ENCODE measurements around the gene FNDC3A. TPM values are rescaled to one million over a fixed set of nuclear protein-coding genes. Genes with fewer than 3 reads are reported as not detected.

FNDC3A gene
- total RNA-seq, 1 donor = 122 TPM

DNA sequence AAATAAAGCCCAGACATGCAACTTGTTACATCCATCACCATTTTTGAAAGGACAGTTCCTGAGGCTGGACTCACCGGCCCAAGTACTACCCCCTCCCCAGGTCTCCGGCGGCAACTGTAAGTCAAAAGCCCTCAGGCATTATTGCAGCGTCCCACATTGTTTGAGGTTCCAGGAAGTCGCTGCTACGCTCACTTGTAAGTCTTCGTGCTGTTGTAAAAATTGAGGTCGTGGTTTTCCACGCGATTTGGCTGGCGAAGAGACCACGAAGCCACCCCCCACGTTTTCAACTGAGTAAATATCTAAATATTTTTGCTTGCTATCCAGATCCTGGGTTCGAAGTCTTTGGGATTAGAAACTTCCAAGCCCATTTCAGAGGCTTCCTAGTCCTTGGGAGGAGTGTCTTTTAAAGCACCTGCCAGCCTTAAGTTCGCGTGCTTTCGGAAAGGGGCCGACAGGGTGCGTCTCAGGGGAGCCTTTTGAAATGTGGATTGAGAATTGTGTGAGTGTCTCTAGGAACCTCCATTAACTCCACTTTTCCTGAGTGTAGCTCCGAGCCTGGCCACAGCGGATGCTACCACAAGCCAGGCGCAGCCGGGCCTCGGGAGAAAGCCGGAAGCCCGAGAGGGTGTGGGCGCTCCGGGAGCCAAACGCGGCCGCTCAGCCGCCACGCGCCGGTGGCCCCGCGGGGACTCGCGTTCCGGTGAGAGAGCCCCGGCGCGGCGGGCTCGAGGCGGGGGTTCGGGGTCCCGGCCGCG is 434 bp upstream of the FNDC3A start:
- TF ChIP-seq, protein P1, sequence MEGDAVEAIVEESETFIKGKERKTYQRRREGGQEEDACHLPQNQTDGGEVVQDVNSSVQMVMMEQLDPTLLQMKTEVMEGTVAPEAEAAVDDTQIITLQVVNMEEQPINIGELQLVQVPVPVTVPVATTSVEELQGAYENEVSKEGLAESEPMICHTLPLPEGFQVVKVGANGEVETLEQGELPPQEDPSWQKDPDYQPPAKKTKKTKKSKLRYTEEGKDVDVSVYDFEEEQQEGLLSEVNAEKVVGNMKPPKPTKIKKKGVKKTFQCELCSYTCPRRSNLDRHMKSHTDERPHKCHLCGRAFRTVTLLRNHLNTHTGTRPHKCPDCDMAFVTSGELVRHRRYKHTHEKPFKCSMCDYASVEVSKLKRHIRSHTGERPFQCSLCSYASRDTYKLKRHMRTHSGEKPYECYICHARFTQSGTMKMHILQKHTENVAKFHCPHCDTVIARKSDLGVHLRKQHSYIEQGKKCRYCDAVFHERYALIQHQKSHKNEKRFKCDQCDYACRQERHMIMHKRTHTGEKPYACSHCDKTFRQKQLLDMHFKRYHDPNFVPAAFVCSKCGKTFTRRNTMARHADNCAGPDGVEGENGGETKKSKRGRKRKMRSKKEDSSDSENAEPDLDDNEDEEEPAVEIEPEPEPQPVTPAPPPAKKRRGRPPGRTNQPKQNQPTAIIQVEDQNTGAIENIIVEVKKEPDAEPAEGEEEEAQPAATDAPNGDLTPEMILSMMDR (IDR thresholded peaks at IDR 0.05; ENCODE audit: insufficient read depth, low read depth, low read length) = no peak
- peak; percentile 68 for DNase-seq (ENCODE audit: low read depth)
- H3K4me3 ChIP-seq (ENCODE audit: low read depth, low read length) = peak overlapping the region; percentile 88

GRCh38 chr13:48976576-48977285 is 1.0 kb downstream of the FNDC3A start:
- H3K4me3 ChIP-seq (ENCODE audit: low read depth, low read length) = peak overlapping the region; percentile 88
- TF ChIP-seq, protein P1 (IDR thresholded peaks at IDR 0.05; ENCODE audit: insufficient read depth, low read depth, low read length) = no peak
- peak; percentile 77 for DNase-seq (ENCODE audit: low read depth)

DNA sequence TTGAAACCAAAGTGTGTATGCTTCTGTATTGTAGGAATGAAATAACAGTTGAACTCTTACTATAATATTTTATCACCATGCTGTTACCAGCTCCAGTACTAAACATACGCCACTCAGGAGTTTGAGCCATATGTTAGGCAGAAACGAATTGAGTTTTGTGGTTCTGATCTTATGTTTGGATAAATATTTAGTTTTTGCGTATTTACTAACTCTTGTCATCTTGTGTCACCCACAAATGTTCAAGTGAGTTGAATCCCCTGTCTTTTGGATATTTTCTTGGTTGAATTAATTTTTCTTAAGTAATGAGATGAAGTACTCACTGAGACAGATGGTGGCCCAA is 1.5 kb downstream of the FNDC3A start:
- TF ChIP-seq, protein P1 (IDR thresholded peaks at IDR 0.05; ENCODE audit: insufficient read depth, low read depth, low read length) = no peak
- no peak for DNase-seq (ENCODE audit: low read depth)
- H3K4me3 ChIP-seq (ENCODE audit: low read depth, low read length) = peak overlapping the region; percentile 88

GRCh38 chr13:48977973-48978372 is 2.3 kb downstream of the FNDC3A start:
- no peak for DNase-seq (ENCODE audit: low read depth)
- TF ChIP-seq, protein P1 (IDR thresholded peaks at IDR 0.05; ENCODE audit: insufficient read depth, low read depth, low read length) = no peak
- peak overlapping the region; percentile 88 for H3K4me3 ChIP-seq (ENCODE audit: low read depth, low read length)

DNA sequence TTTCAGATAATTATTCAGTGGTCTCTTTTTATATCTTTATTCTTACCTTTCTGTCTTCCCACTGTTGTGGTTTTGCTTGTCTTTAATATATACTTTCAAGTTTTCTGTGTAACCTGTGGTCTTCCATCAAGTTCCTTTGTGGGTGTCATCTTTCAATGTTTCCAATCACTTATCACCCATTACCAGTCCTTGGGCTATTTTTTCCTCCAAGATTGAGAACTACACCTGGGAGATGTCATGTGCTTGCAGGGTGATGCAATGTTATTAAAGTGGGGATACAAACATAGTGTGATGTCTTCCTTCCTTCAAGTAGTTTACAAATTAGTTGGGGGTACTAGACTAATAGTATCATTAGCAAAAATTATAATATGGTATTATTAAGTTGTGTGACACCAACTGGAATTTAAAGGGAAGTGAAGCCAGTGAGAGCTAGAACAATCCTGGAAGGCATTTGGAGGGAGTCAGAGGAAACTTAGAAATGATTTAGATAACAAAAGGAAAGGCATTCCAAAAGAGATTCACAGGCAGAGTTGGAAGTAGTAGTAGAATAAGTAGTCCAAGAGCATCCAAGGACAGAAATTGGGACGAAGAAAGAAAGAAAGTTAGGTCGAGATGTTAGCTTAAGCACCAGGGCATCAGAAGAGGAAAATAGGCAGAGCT is 3.4 kb downstream of the FNDC3A start:
- peak; percentile 34 for DNase-seq (ENCODE audit: low read depth)
- TF ChIP-seq, protein P1 (IDR thresholded peaks at IDR 0.05; ENCODE audit: insufficient read depth, low read depth, low read length) = no peak
- peak overlapping the region; percentile 88 for H3K4me3 ChIP-seq (ENCODE audit: low read depth, low read length)

DNA sequence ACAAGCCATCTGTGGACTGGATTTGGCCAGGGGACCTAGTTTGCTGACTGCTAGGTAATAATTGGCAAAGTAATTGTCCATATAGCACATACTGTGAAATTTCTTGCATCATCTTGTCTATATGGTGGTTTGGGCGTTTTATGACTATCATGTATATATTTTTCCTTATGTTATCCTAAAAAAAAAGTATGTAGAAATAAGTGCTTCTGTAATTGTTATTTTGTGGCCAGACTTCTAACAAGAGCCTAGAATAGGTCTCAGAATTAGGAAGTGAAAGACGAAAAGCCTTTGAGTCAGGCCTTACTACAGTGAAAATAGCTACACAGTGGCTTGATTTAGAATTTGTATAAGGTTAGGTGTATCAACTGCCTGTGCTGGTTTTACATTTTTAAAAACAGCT is 4.2 kb downstream of the FNDC3A start:
- no peak for DNase-seq (ENCODE audit: low read depth)
- peak overlapping the region; percentile 88 for H3K4me3 ChIP-seq (ENCODE audit: low read depth, low read length)
- TF ChIP-seq, protein P1 (IDR thresholded peaks at IDR 0.05; ENCODE audit: insufficient read depth, low read depth, low read length) = no peak

Data from fibroblast of villous mesenchyme (primary cell).